Activated CD4-positive, alpha-beta memory T cell treated with anti-CD3 and anti-CD28 coated beads, Interleukin-2, amount 10 ng/mL, durations not matched to agents 7 days and 5 days (primary cell): ENCODE measurements around the gene STX11. TPM values are rescaled to one million over a fixed set of nuclear protein-coding genes. Genes with fewer than 3 reads are reported as not detected.
A peak's percentile ranks its signal among the peaks of the same experiment; 100 is the strongest.

ENCODE experiments used
- CTCF ChIA-PET: fragments of 350-600 bp; sonication (Branson Sonifier 250); formaldehyde crosslinking; loops from one replicate; lab custom pipeline; 2021; ENCODE audit warnings: antibody characterized with exemption, inconsistent platforms; lab: Charles Lee
- POLR2A ChIA-PET: fragments of 350-600 bp; sonication (Branson Sonifier 250); formaldehyde crosslinking; loops from one replicate; lab custom pipeline; 2021; ENCODE audit warnings: antibody characterized with exemption; lab: Charles Lee
- DNase-seq: peaks from one replicate; pipeline ENCODE4 v3.0.0-alpha.2; 2020
- H3K27ac Mint-ChIP-seq: one replicate; pipeline ENCODE4 v1.8.0; 2021; ENCODE audit warnings: mild to moderate bottlenecking, mixed read lengths
- H3K27me3 Mint-ChIP-seq: one replicate; pipeline ENCODE4 v1.8.0; 2021; ENCODE audit warnings: mixed read lengths
- H3K36me3 Mint-ChIP-seq: one replicate; pipeline ENCODE4 v1.8.0; 2021; ENCODE audit warnings: low read depth, mixed read lengths
- H3K4me1 Mint-ChIP-seq: one replicate; pipeline ENCODE4 v1.8.0; 2021; ENCODE audit warnings: mixed read lengths
- H3K4me3 Mint-ChIP-seq: one replicate; pipeline ENCODE4 v1.8.0; 2021; ENCODE audit warnings: mild to moderate bottlenecking, mixed read lengths
- H3K9me3 Mint-ChIP-seq: one replicate; pipeline ENCODE4 v1.8.0; 2021; ENCODE audit warnings: mixed read lengths
- total RNA-seq, 2 experiments: library from RNA; stranded (reverse); gene quantifications; one replicate each; pipeline ENCODE4 v1.2.3, GENCODE V29; 2021

The STX11 gene
- total RNA-seq, 2 experiments from 2014 or later, result 23.8 to 25.0 TPM

- Mint-ChIP-seq H3K27ac (no peak overlapping the region), H3K9me3 (peaks cover 34% of the 10 kb centered on the region)
Observed at GRCh38 chr6:144197919-144198318, 47.6 kb downstream of the STX11 start.

GRCh38 chr6:144202879-144203468 lies 52.7 kb downstream of the STX11 start:
- POLR2A ChIA-PET, result no interaction called here
- H3K27me3 Mint-ChIP-seq, result peaks cover 49% of the 10 kb centered on the region
- H3K27ac Mint-ChIP-seq, result no peak overlapping the region
- H3K4me3 Mint-ChIP-seq, result no peak overlapping the region
- peaks cover 10% of the 10 kb centered on the region for H3K4me1 Mint-ChIP-seq
- CTCF ChIA-PET, result interaction anchor here (0.8 to 1.5 kb wide), 2 partner anchors 12 to 16 kb away, joined by 3 to 4 read pairs; no protein-coding TSS in a partner anchor
- H3K9me3 Mint-ChIP-seq, result peaks cover 61% of the 10 kb centered on the region
- no peak for DNase-seq
- peaks cover 34% of the 10 kb centered on the region for H3K36me3 Mint-ChIP-seq

More at GRCh38 chr6:144197919-144198318, 47.6 kb downstream of the STX11 start:
- H3K4me1 Mint-ChIP-seq, result peaks cover 10% of the 10 kb centered on the region
- H3K4me3 Mint-ChIP-seq, result no peak overlapping the region
- H3K36me3 Mint-ChIP-seq, result peaks cover 20% of the 10 kb centered on the region
- DNase-seq, result peak; percentile 32
- peaks cover 8% of the 10 kb centered on the region for H3K27me3 Mint-ChIP-seq
- ChIA-PET CTCF (no interaction called here), POLR2A (no interaction called here)

GRCh38 chr6:144211160-144211559 lies 60.8 kb downstream of the STX11 start:
- no peak for DNase-seq
- Mint-ChIP-seq H3K27ac (no peak overlapping the region), H3K4me3 (no peak overlapping the region), H3K4me1 (peaks cover 18% of the 10 kb centered on the region), H3K9me3 (peaks cover 10% of the 10 kb centered on the region), H3K27me3 (peaks cover 29% of the 10 kb centered on the region), H3K36me3 (peaks cover 10% of the 10 kb centered on the region)
- ChIA-PET POLR2A (no interaction called here), CTCF (no interaction called here)

GRCh38 chr6:144213315-144213714 lies 63.0 kb downstream of the STX11 start:
- no peak overlapping the region for H3K4me3 Mint-ChIP-seq

GRCh38 chr6:144214029-144214428 lies 63.7 kb downstream of the STX11 start:
- no peak overlapping the region for H3K27ac Mint-ChIP-seq
- CTCF ChIA-PET, result interaction anchor here (1.2 kb wide), 1 partner anchor 11 kb away, joined by 4 read pairs; no protein-coding TSS in a partner anchor
- POLR2A ChIA-PET, result interaction anchor here (3.2 kb wide), 1 partner anchor 63 kb away, joined by 29 read pairs; the partner anchor contains the start of gene STX11
- peaks cover 5% of the 10 kb centered on the region for H3K9me3 Mint-ChIP-seq
- peaks cover 5% of the 10 kb centered on the region for H3K27me3 Mint-ChIP-seq
- DNase-seq, result no peak
- H3K36me3 Mint-ChIP-seq, result peaks cover 7% of the 10 kb centered on the region
- peaks cover 38% of the 10 kb centered on the region for H3K4me1 Mint-ChIP-seq
- H3K4me3 Mint-ChIP-seq, result no peak overlapping the region

More at GRCh38 chr6:144213315-144213714, 63.0 kb downstream of the STX11 start:
- H3K9me3 Mint-ChIP-seq, result peaks cover 5% of the 10 kb centered on the region
- H3K27me3 Mint-ChIP-seq, result peaks cover 10% of the 10 kb centered on the region
- no peak for DNase-seq
- peaks cover 35% of the 10 kb centered on the region for H3K4me1 Mint-ChIP-seq
- POLR2A ChIA-PET, result interaction anchor here (0.8 kb wide), 1 partner anchor 62 kb away, joined by 3 read pairs; no protein-coding TSS in a partner anchor
- CTCF ChIA-PET, result no interaction called here
- peaks cover 7% of the 10 kb centered on the region for H3K36me3 Mint-ChIP-seq
- no peak overlapping the region for H3K27ac Mint-ChIP-seq

- H3K4me1 Mint-ChIP-seq, result peaks cover 38% of the 10 kb centered on the region
- ChIA-PET CTCF (interaction anchor here (0.9 to 1.9 kb wide), 4 partner anchors 11 to 128 kb away, joined by 3 to 5 read pairs (median 4); partner anchors contain the start of gene UTRN), POLR2A (interaction anchor here (0.8 to 3.2 kb wide), 3 partner anchors 41 to 64 kb away, joined by 3 to 29 read pairs (median 3); partner anchors contain the start of gene STX11)
- peaks cover 5% of the 10 kb centered on the region for H3K9me3 Mint-ChIP-seq
- peak overlapping the region; percentile 83 for H3K4me3 Mint-ChIP-seq
- peaks cover 1% of the 10 kb centered on the region for H3K27me3 Mint-ChIP-seq
- peak; percentile 17 for DNase-seq
- H3K36me3 Mint-ChIP-seq, result peaks cover 7% of the 10 kb centered on the region
- peak overlapping the region; percentile 97 for H3K27ac Mint-ChIP-seq
Observed at GRCh38 chr6:144214622-144215401, 64.5 kb downstream of the STX11 start.

- ChIA-PET CTCF (interaction anchor here (0.9 to 1.9 kb wide), 3 partner anchors 64 to 127 kb away, joined by 3 to 5 read pairs (median 3); partner anchors contain the start of gene UTRN), POLR2A (interaction anchor here (0.8 to 3.2 kb wide), 2 partner anchors 41 to 64 kb away, joined by 3 to 29 read pairs; partner anchors contain the start of gene STX11)
- Mint-ChIP-seq H3K4me1 (peaks cover 38% of the 10 kb centered on the region), H3K9me3 (peaks cover 5% of the 10 kb centered on the region), H3K4me3 (peak overlapping the region; percentile 83), H3K27ac (peak overlapping the region; percentile 97), H3K27me3 (peaks cover 1% of the 10 kb centered on the region), H3K36me3 (peaks cover 7% of the 10 kb centered on the region)
- DNase-seq, result peak; percentile 34
Observed at GRCh38 chr6:144215402-144215931, 65.2 kb downstream of the STX11 start.

- peaks cover 7% of the 10 kb centered on the region for H3K36me3 Mint-ChIP-seq
- ChIA-PET POLR2A (interaction anchor here (0.6 to 3.2 kb wide), 8 partner anchors 60 to 373 kb away, joined by 3 to 29 read pairs (median 4); partner anchors contain the start of genes LTV1, SF3B5 and STX11), CTCF (interaction anchor here (0.8 to 3.7 kb wide), 14 partner anchors 11 to 368 kb away, joined by 3 to 17 read pairs (median 4); partner anchors contain the start of genes SF3B5 and UTRN)
- peaks cover 5% of the 10 kb centered on the region for H3K9me3 Mint-ChIP-seq
- peaks cover 1% of the 10 kb centered on the region for H3K27me3 Mint-ChIP-seq
- H3K4me3 Mint-ChIP-seq, result peak overlapping the region; percentile 83
- H3K27ac Mint-ChIP-seq, result peak overlapping the region; percentile 97
- H3K4me1 Mint-ChIP-seq, result peaks cover 38% of the 10 kb centered on the region
- DNase-seq, result peak; percentile 93
Observed at GRCh38 chr6:144215932-144216667, 65.8 kb downstream of the STX11 start.

- H3K36me3 Mint-ChIP-seq, result peaks cover 7% of the 10 kb centered on the region
- H3K27ac Mint-ChIP-seq, result peak overlapping the region; percentile 97
- ChIA-PET POLR2A (interaction anchor here (0.6 to 3.2 kb wide), 9 partner anchors 32 to 373 kb away, joined by 3 to 29 read pairs (median 4); partner anchors contain the start of genes LTV1, SF3B5 and STX11), CTCF (interaction anchor here (0.8 to 3.7 kb wide), 13 partner anchors 12 to 367 kb away, joined by 3 to 17 read pairs (median 4); partner anchors contain the start of genes SF3B5 and UTRN)
- no peak for DNase-seq
- peaks cover 34% of the 10 kb centered on the region for H3K4me1 Mint-ChIP-seq
- H3K27me3 Mint-ChIP-seq, result peaks cover 1% of the 10 kb centered on the region
- H3K9me3 Mint-ChIP-seq, result peaks cover 5% of the 10 kb centered on the region
- peak overlapping the region; percentile 83 for H3K4me3 Mint-ChIP-seq
Observed at GRCh38 chr6:144216668-144217218, 66.4 kb downstream of the STX11 start.

- H3K27ac Mint-ChIP-seq, result peak overlapping the region; percentile 24
- H3K36me3 Mint-ChIP-seq, result peaks cover 7% of the 10 kb centered on the region
- peak overlapping the region; percentile 83 for H3K4me3 Mint-ChIP-seq
- POLR2A ChIA-PET, result interaction anchor here (0.7 to 3.2 kb wide), 7 partner anchors 31 to 367 kb away, joined by 3 to 29 read pairs (median 4); partner anchors contain the start of genes SF3B5 and STX11
- no peak for DNase-seq
- H3K4me1 Mint-ChIP-seq, result peaks cover 33% of the 10 kb centered on the region
- CTCF ChIA-PET, result interaction anchor here (0.8 to 3.7 kb wide), 12 partner anchors 12 to 273 kb away, joined by 3 to 31 read pairs (median 4); partner anchors contain the start of gene SF3B5
- peaks cover 5% of the 10 kb centered on the region for H3K9me3 Mint-ChIP-seq
- H3K27me3 Mint-ChIP-seq, result peaks cover 1% of the 10 kb centered on the region
Observed at GRCh38 chr6:144217264-144217663, 66.9 kb downstream of the STX11 start.

GRCh38 chr6:144217797-144218196 lies 67.5 kb downstream of the STX11 start:
- POLR2A ChIA-PET, result interaction anchor here (1.4 to 2.2 kb wide), 2 partner anchors 31 to 67 kb away, joined by 3 to 12 read pairs; partner anchors contain the start of gene STX11

More at GRCh38 chr6:144217797-144218196, 67.5 kb downstream of the STX11 start:
- CTCF ChIA-PET, result interaction anchor here (1.0 to 3.7 kb wide), 14 partner anchors 37 to 642 kb away, joined by 3 to 31 read pairs (median 4); partner anchors contain the start of gene STX11
- peaks cover 33% of the 10 kb centered on the region for H3K4me1 Mint-ChIP-seq
- peaks cover 7% of the 10 kb centered on the region for H3K36me3 Mint-ChIP-seq
- H3K27me3 Mint-ChIP-seq, result peaks cover 1% of the 10 kb centered on the region
- H3K9me3 Mint-ChIP-seq, result peaks cover 5% of the 10 kb centered on the region
- no peak for DNase-seq
- no peak overlapping the region for H3K4me3 Mint-ChIP-seq
- H3K27ac Mint-ChIP-seq, result no peak overlapping the region
